HG02840 (cell line): ENCODE results near the gene GADL1.

Experiments used
- ATAC-seq: cut with Tn5 transposase; IDR thresholded peaks from one replicate; pipeline ENCODE4 v1.9.1; 2021; ENCODE audit warnings: mild to moderate bottlenecking, moderate library complexity, moderate number of reproducible peaks; ENCODE audit not compliant: unreplicated experiment, low FRiP score

Gene GADL1

DNA sequence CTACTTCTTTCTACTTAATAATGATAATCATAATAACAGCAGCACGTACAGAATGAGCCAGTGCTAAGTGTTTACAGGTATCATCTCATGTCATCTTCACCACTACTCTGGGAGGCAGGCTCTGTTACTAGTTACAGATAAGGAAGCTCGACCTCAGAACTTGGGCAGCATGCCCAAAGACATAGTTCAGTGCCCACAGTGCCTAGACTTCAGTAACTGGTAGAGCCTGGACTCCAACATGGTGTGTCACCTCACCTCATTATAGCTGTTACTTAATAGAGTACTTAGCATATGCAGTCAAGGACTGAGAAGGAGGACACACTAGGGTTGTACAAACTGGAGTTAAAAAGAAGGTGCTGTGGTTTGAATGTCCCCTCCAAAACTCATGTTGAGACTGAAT is 7.6 kb downstream of the GADL1 start:
- no peak for ATAC-seq

DNA sequence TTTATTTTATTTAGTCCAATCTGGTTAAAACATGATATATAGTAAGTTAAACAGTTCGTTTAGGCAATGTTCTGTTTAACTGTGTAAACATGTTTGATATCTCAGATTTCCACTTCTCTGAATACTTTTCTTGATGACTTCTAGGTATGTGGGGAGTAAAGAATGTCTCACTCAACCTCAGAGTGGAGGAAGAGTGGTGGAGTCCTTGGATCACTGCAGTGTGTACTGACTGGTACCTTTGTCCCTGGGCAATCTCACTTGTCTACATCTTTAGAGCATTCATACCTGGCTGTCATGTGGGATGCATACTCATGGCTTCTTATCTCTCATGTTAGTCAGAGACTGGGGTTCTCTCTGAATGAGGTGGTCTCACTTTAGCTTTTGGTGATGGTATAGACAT is 15.6 kb downstream of the GADL1 start:
- no peak for ATAC-seq

DNA sequence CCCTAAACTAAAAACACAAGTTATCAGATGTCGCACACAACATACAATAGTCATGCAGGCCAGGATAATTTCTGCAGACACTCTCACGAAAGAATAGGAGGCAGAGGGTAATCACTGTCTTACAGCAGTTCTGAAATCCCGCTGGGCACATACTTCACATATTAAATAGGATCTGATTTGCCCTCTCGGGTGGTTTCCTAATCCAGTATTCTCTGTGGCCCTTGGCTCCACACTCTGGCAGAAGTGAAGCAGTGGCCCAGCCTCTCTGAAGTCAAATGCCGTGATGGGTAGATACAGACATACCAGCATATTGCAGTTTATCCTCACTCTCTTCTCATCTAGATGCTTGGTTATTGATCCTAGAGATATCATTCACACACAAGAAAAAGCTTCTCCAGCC is 19.0 kb downstream of the GADL1 start:
- ATAC-seq, result no peak

DNA sequence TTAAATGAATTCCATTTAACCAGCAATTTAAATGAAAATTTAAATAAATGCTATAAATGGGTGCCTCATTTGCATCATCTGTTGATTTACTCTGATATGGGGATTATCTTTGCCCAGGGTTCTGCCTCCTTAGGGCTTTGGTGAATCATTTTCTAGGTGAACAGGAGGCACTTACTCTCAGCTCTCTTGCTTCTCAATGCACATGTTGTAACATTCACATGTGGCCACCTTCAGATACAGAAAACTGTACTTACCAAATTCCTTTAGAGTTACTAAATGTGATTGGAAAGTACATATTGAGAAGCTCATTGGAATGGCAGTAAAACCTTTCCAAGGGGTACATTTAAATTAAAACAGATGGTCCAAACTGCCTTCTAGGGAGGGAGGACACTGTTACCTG is 20.8 kb downstream of the GADL1 start:
- ATAC-seq, result no peak

DNA sequence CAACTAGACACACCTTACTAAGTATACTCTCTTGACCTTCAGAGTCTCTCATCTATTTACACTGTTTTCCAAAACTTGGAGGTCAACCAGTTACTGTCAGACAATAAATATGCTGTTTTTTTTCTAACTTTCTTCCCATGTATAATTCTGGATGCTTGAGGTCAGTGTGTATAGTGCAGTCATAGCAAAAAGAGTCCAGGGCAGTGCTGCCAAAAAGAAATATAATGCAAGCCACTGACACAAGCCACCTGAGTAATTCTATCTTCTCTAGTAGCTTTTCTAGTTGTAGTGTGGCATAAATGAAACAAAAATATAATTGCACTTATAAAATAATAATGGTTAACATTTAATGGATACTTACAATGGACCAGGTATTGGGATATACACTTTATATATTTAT is 21.6 kb downstream of the GADL1 start:
- ATAC-seq, result no peak

DNA sequence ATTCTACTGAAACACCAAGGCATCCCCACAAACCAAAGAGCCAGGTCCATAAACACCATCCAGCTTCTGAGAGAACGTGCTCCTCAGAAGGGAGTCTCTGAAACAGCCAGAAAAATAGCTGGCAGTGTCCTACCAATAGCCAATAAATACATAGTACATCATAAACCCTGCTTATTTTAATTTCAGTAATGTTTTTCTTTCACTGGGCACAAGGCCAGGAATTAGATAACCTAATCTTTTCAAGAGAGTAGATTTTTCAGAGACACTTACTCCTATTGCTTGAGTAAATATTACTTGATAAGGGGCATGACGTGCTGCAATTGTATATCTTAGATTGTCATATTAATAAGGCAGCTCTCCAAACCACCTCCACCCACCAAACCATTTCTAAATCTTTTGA is 22.7 kb downstream of the GADL1 start:
- ATAC-seq, result no peak

DNA sequence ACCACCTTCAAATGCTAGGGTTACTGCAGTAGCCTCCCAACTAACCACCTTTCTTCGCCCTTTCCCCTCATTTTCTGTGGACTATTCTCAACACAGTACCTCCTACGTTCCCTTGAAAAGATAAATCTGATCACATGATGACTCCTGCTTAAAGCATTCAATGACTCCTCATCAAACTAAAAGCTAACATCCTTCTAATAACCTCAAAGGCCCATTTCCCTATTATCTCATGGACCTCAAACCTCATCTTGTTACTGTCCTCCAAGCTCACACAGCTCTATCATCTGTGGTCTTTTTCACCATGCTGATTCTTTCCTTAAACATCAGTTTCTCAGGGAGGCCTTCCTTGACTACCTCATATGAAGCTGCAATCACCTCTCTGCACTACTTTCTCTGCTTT is 29.6 kb downstream of the GADL1 start:
- no peak for ATAC-seq

DNA sequence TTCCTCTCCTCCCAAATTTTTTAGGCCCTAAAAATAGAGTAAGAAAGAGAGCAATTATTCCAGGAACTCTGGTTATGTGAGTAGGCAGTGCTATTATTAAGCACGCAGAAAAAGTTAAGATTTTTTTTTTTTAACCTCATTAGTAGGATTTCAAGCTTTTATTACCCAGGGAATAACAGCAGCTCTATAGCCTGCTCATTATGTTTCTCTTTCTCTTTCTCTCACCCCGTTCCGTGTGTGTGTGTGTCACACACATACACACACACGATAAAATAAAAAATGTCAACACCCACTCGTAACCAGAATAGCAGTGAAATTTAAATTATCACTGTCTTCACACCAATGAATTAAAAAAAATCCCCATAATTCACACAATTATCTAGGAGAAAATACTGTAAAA is 30.3 kb downstream of the GADL1 start:
- ATAC-seq, result no peak

DNA sequence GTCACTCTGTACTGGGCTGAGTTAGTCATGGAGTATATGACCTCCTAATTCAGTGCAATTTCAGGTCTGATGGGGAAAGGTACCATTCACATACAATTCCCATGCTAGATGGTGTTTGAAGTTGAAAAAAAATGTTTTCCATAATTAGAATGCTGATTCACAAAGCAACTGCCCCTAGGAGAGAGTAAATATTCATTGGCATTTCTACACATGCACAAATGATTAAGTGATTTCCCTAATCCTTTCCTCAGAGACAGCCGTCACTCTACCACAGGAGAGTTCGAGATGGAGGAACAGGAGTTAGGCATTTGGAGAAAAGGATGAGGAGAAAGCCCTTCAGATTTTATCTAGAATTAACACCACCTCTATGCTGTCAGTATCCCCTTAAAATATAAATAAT is 32.5 kb downstream of the GADL1 start:
- no peak for ATAC-seq

DNA sequence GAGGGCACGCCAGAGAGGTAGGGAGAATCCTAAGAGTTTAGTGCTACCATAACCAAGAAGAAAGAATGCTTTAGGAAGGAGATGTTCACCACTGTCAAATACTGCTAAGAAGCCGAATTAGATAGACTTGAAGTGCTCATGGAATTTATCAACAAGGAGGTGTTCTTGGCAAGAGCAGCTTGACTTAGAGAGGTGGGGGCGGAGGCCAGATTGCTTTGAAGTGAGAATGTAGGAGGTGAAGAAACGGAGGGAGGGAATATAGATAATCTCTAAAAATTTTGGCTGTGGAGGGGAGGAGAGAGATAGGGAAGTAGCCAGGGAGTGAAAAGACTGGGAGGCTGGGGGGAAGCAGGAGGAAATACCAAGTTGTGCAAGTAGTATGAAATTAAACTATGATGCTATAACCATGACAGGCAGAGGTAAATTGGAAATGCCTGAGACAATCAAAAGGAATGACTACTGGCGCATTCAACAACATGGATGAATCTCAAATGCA is 35.5 kb downstream of the GADL1 start:
- ATAC-seq, result no peak

DNA sequence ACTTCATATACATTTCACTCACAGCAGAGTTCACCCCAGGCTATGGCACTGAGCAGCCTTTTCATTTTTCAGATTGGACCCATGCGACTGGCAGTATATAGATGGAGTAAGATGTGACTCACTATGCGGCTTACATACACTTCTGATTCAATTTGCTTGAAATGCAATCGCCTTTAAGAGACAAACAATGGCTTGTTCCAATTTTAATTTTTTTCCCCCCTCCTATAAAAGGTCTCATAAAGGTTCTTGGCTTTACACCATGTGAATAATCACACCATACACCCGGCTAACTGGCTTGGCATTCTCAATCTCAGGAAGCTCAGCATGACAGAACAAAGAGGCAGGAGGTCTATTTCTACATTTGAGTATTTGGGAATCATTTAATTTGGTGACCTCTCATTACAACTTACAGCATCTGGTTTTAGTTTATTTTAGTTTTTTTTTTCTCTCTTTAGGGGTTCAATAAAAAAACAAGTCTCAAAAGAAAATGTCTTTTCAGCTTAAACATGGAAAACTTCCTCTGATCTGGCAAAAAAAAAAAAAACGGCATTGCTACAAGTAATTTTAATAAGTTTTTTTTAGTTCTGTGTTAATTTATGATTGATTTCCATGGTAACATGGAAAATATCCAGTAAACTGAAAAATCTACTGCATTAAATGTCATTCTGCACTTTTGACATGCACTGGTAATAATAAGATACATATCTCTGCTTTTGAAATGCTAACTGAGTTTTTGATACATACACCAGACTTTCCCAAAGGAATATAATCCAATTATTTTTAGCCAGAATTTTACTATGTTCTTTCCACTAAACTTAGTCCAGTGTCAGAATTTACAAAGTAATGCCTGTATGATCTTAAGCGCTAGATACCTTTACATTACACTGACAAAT is 38.8 kb downstream of the GADL1 start:
- ATAC-seq, result no peak

DNA sequence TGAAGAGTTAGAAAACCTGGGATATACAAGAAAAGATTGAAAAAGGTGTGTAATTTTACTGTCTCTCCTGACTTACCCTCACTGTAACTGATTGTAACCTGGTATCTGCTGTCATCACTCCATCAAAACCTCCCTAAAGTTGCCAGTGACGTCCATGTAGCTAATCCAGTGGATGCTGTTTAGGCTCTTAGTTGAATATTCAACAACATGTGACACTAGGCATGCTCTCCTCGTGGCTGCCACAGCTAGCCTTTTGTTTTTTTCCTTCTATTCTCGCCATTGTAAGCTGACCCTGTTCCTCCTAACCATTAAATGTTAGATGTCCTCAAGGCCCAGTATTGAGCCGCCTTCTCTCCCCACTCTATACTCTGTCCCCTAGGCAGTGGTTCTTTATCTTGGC is 41.6 kb downstream of the GADL1 start:
- ATAC-seq, result no peak

DNA sequence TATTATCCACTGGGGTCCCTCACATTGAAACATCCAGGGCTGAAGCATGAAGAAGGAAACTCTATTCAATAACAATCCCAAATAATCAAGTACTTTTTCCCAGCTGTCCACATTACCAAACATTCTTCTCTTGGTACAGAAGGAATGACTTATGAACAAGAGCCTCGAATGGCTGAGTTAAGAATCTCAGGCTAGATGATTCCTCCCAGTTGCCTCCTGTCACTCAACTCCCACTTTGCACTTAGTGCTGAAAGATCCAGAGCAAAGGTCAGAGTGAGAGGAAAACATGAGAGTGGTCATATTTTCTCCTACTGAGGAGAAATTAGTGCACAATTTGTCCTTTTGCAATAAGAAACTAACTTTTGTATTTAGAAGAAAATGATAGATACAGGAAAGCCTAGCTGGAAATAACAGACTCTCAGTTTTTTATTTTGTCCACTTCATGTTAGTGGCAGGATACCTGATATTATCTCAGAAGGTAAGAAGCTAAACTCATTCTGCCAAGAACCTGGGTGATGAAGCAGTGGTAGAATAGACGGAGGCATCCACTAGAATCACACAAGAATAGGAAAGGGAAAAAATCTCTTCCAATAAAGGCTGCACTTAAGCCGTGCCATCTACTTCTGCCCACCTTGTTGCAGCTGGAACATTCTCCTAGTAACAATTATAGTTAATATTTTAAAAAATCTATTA is 46.2 kb downstream of the GADL1 start:
- no peak for ATAC-seq

DNA sequence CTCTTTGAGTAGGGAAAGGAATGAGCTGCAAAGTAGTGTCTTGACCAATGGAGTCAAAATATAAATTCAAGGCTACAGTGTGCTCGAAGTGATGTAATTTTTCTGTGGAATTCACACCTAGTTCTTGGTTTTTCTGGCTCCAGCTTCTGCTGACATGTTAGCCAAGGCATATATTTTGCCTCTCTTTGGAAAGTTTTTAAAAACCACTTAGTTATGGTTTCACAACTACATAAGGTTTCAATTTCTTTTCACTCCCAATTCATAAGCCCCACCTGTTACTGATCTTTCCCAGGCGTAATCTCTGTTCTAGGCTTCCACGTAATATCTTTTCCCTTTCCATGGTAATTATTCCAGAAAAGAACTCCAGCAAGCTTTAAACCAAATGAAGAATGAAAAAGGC is 46.9 kb downstream of the GADL1 start:
- no peak for ATAC-seq

DNA sequence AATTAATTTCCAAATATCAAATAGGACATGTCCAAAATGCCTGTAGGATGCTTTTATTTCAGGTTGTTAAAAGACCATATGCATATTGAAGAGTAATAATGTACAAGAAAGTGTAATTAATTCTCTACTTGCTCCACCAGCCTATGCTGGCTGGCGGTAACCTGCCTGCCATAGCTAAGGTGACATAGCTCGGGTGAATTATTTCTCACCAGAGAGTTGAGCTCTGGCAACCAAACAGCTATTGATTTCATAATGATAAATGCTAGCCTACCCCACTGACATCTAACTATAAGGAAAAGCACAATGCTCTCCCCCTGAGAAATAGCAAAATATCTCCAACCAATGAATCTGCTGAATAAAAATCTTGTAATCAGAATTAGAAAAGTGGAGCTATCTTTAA is 48.9 kb downstream of the GADL1 start:
- no peak for ATAC-seq

DNA sequence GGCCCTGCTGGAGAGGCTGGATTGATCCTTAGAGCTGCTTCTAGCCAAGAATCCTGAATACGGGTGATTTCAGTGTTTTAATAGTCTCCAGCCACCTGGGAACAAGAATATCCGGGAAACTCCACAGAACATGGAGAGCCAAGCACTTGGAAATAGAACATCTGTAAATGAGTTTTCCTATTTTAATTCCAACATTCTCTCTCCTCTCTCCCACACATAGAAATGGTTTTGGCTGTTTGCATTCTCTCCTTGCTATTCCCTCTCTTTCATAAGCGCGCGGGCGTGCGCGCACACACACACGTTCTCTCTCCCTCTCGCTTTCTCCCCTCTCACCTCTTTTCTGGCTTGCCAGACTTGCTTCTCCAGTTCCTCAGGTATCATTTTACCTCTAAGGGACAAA is 50.6 kb downstream of the GADL1 start:
- ATAC-seq, result no peak

DNA sequence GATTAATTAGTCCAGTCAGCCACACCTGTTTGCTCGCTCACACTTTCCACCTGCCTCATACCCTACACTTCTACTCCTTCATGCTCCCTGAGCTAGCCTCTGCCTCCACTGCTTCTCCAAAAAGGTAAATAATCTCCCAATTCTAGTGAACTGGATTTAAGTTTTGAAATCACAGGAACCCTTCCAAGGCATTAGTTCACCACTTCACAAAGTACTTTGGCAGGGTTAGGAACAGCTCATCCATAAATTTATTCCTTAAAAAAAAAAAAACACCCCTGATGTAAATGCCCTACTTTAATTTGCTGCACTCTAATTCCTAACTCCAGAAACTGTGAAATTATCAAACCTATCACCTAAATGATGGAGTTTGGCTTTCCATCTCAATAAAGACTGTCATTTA is 58.3 kb downstream of the GADL1 start:
- ATAC-seq, result no peak

DNA sequence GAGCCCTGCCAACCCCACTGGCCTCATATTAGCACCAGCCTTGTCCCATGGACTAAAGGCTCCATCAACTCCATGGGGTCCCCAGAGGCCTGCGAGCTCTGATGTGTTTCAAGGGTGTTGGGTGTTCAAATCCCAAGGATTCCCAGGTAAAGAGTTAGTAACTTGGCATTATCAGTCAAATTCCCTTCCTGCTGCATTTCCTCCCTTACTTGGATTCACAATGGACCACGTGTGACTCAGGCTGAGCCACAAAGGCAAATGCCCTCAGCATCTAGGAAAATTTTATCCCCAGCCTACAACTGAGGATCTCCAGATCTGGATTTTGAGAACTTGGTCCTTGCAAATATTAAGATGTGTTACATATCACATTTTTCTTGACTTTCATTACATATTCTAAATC is 58.8 kb downstream of the GADL1 start:
- no peak for ATAC-seq

DNA sequence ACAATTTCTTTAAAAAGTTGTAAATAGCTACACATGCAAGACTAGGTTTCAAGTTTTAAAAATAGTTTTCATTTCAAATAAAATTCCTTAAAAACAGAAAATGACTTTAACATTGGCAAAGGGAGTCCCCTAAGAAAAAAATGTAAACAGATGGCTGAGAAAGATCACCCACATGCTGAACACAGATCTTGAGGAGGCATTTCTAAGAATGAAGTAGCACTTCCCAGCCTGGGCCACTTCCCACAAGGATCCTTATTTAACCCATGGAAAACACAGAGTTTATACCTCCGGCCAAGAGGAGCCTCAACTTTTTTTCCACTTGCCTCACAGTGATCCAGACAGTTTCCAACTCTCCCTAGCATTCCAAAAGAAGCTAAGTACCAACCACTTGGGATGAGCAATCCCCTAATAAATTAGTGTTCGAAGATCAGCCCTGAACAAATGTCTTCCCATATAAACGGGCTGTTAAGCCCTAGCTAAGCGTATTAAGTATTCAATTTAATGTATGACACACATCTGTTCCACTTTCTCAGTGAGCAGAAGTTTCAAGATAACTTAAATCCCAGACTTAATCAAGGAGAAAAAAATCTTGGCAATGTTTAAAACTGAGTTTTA is 61.4 kb downstream of the GADL1 start:
- ATAC-seq, result no peak

DNA sequence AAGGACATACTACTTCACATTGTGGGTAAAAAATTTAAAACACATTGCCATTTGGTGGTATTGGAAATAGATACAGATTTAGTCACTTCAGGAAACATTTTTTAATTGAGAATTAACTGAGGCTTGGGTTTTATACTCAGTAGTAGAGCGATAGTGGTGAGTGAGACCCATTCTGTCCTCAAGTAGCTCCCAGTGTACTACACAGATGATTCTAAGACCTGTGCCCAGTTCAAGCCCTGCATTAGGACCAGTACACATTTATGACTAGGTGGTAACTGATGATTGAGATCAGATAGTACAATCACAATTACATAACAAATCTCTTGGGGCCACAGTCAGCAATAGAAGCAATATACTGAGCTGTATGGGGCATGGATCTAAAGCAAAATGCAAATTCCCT is 67.4 kb downstream of the GADL1 start:
- ATAC-seq, result no peak

DNA sequence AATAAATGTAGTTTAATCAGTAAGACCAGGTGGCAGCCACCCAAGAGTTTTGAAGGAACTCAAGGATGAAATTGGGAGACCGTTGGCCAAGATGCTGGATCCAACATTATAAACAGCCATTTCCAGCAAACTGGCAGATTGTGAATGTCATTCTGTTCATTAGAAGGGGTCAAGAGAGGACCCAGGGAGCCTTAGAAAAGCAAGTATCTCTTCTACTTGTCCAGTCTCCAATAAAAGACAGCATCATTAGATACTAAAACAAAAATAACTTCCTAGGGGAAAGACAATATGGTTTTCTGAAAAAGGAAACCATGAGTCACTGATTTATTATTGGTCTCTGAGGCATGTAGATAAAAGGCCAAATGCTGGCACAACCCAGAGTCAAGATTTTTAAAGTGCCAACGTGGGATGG is 67.9 kb downstream of the GADL1 start:
- ATAC-seq, result no peak
